HCT116 (cell line): Measurements from ENCODE around the gene ACOT7. TPM values are rescaled to one million over a fixed set of nuclear protein-coding genes. Genes with fewer than 3 reads are reported as not detected.

Experiments used
- ATAC-seq: fragments of 200-7000 bp; cut with Tn5 transposase; 2 replicates; pipeline ENCODE4 v1.9.1; 2020; ENCODE audit warnings: mild to moderate bottlenecking, moderate library complexity
- BruUV-seq: library from RNA; stranded (reverse); fragments of 400-500 nt; replicated peaks from 2 replicates; lab custom pipeline; 2021; lab: Mats Ljungman, UMichigan
- CTCF ChIA-PET: fragments of 300-600 bp; sonication (Branson Sonifier 250); formaldehyde crosslinking; loops from one replicate; lab custom pipeline; 2021; ENCODE audit warnings: antibody characterized with exemption; lab: Charles Lee
- POLR2A ChIA-PET: fragments of 300-600, 350-600 bp; sonication (Branson Sonifier 250); formaldehyde crosslinking; loops from one replicate; lab custom pipeline; 2021; ENCODE audit warnings: antibody characterized with exemption; lab: Charles Lee
- RAD21 ChIA-PET, 2 experiments: fragments of 300-600 bp; sonication (Branson Sonifier 250); formaldehyde crosslinking; loops; one replicate each; lab custom pipeline; 2023; ENCODE audit warnings: low total read pairs in 2 of 2; ENCODE audit not compliant: uncharacterized antibody in 2 of 2, unreplicated experiment in 2 of 2, low non-redundant PET in 1 of 2; lab: Charles Lee
- DNase-seq: peaks from one replicate; pipeline ENCODE4 v3.0.0-alpha.2; 2010; ENCODE audit warnings: low read depth, low spot score
- H2AFZ ChIP-seq: fragments of 200-600 bp; shearing (Covaris generic), sonication (generic); 2 replicates; pipeline ENCODE4 v1.6.1; 2017; ENCODE audit warnings: low read depth, mixed run types, mixed read lengths, antibody characterized with exemption, low read length; ENCODE audit not compliant: poor library complexity, severe bottlenecking
- H3K27ac ChIP-seq: 2 replicates; pipeline ENCODE4 v1.5.1; 2012; ENCODE audit warnings: low read depth, low read length
- H3K27me3 ChIP-seq: fragments of 200-600 bp; sonication (generic); 2 replicates; pipeline ENCODE4 v1.6.1; 2016; ENCODE audit warnings: mixed run types, low read length, mixed read lengths; ENCODE audit not compliant: insufficient read depth
- H3K36me3 ChIP-seq, 2 experiments: fragments of 200-500 bp in 1 of 2; fragments of 200-600 bp in 1 of 2; sonication (Bioruptor generic) in 1 of 2; sonication (generic) in 1 of 2; 2 replicates each; pipeline versions ENCODE4 v1.5.1 to v1.6.1; 2014 to 2016; ENCODE audit warnings: low read length in 2 of 2, inconsistent platforms in 1 of 2, mixed read lengths in 1 of 2, mixed run types in 1 of 2; ENCODE audit not compliant: insufficient read depth in 2 of 2, control insufficient read depth in 1 of 2
- H3K4me1 ChIP-seq, 2 experiments: fragments of 200-600 bp in 1 of 2; sonication (generic) in 1 of 2; 2 replicates each; pipeline versions ENCODE4 v1.5.1 to v1.6.1; 2012 to 2017; ENCODE audit warnings: low read length in 2 of 2, inconsistent platforms in 1 of 2, mild to moderate bottlenecking in 1 of 2, mixed read lengths in 1 of 2, mixed run types in 1 of 2, moderate library complexity in 1 of 2; ENCODE audit not compliant: insufficient read depth in 2 of 2, control insufficient read depth in 1 of 2
- H3K4me2 ChIP-seq: fragments of 200-600 bp; sonication (generic); 2 replicates; pipeline ENCODE4 v1.6.1; 2017; ENCODE audit warnings: mixed run types, low read length, mixed read lengths
- H3K4me3 ChIP-seq, 2 experiments: fragments of 200-600 bp in 1 of 2; sonication (generic) in 1 of 2; replicated peaks in 1 of 2; 2 replicates each; pipeline ENCODE4 v1.5.1; 2011 to 2016; ENCODE audit warnings: low read length in 2 of 2, control low read depth in 1 of 2, low read depth in 1 of 2, mild to moderate bottlenecking in 1 of 2, mixed read lengths in 1 of 2, mixed run types in 1 of 2
- H3K79me2 ChIP-seq: fragments of 200-600 bp; sonication (generic); 2 replicates; pipeline ENCODE4 v1.6.1; 2017; ENCODE audit warnings: mild to moderate bottlenecking, mixed run types, low read length, moderate library complexity, mixed read lengths; ENCODE audit not compliant: insufficient read depth
- H3K9ac ChIP-seq: fragments of 200-600 bp; sonication (generic); 2 replicates; pipeline ENCODE4 v1.6.1; 2016; ENCODE audit warnings: low read length, mixed read lengths
- H3K9me2 ChIP-seq: fragments of 200-600 bp; sonication (generic), shearing (Covaris generic); 2 replicates; pipeline ENCODE4 v1.6.1; 2017; ENCODE audit warnings: mixed run types, mild to moderate bottlenecking, moderate library complexity; ENCODE audit not compliant: insufficient read depth
- H3K9me3 ChIP-seq, 2 experiments: fragments of 200-500 bp in 1 of 2; fragments of 200-600 bp in 1 of 2; sonication (Bioruptor generic) in 1 of 2; sonication (generic) in 1 of 2; 2 replicates each; pipeline ENCODE4 v1.6.1; 2014 to 2017; ENCODE audit warnings: low read length in 2 of 2, mixed read lengths in 2 of 2, inconsistent platforms in 1 of 2, low read depth in 1 of 2, mild to moderate bottlenecking in 1 of 2, mixed run types in 1 of 2, moderate library complexity in 1 of 2; ENCODE audit not compliant: control insufficient read depth in 1 of 2, insufficient read depth in 1 of 2
- H4K20me1 ChIP-seq: fragments of 200-600 bp; sonication (generic), shearing (Covaris generic); 2 replicates; pipeline ENCODE4 v1.6.1; 2017; ENCODE audit warnings: mixed run types, mild to moderate bottlenecking, moderate library complexity; ENCODE audit not compliant: insufficient read depth
- CBX3 ChIP-seq: IDR thresholded peaks from 2 replicates; pipeline ENCODE4 v1.6.1; 2012; ENCODE audit warnings: low read depth
- CEBPB ChIP-seq: IDR thresholded peaks from 2 replicates; pipeline ENCODE4 v1.6.1; 2012; ENCODE audit warnings: low read depth
- CTCF ChIP-seq, 3 experiments: fragments of 200-600 bp in 1 of 3; sonication (generic) in 1 of 3; IDR thresholded peaks in 2 of 3; conservative IDR thresholded peaks in 1 of 3; 2 replicates each; pipeline ENCODE4 v1.5.1; 2012 to 2017; ENCODE audit warnings: low read depth in 2 of 3, low read length in 2 of 3, antibody characterized with exemption in 1 of 3, borderline replicate concordance in 1 of 3, control low read depth in 1 of 3, mild to moderate bottlenecking in 1 of 3, mixed read lengths in 1 of 3, mixed run types in 1 of 3, moderate library complexity in 1 of 3; ENCODE audit not compliant: insufficient read depth in 1 of 3
- EGR1 ChIP-seq: IDR thresholded peaks from 2 replicates; pipeline ENCODE4 v1.6.1; 2012; ENCODE audit warnings: low read depth
- ELF1 ChIP-seq: IDR thresholded peaks from 2 replicates; pipeline ENCODE4 v1.6.1; 2012; ENCODE audit warnings: low read depth, borderline replicate concordance
- EZH2 ChIP-seq: fragments of 200-600 bp; sonication (generic); IDR thresholded peaks from 2 replicates; pipeline ENCODE4 v1.6.1; 2017; ENCODE audit warnings: antibody characterized with exemption, mixed run types
- EZH2phosphoT487 ChIP-seq: fragments of 200-600 bp; IDR thresholded peaks from 2 replicates; pipeline ENCODE4 v1.6.1; 2018; ENCODE audit warnings: antibody characterized with exemption, borderline replicate concordance
- FOSL1 ChIP-seq: IDR thresholded peaks from 2 replicates; pipeline ENCODE4 v1.6.1; 2012; ENCODE audit warnings: low read depth
- JUND ChIP-seq: IDR thresholded peaks from 2 replicates; pipeline ENCODE4 v1.6.1; 2012
- MAX ChIP-seq: IDR thresholded peaks from 2 replicates; pipeline ENCODE4 v1.6.1; 2012
- POLR2A ChIP-seq: IDR thresholded peaks from 2 replicates; pipeline ENCODE4 v1.7.0; 2011; ENCODE audit warnings: borderline replicate concordance; ENCODE audit not compliant: insufficient read depth, insufficient read length; ENCODE audit errors: extremely low read depth
- POLR2AphosphoS5 ChIP-seq: IDR thresholded peaks from 2 replicates; pipeline ENCODE4 v1.6.1; 2011; ENCODE audit warnings: mild to moderate bottlenecking, low read depth, low read length, moderate library complexity
- REST ChIP-seq: IDR thresholded peaks from 2 replicates; pipeline ENCODE4 v1.6.1; 2012; ENCODE audit warnings: low read depth
- SIN3A ChIP-seq: IDR thresholded peaks from 2 replicates; pipeline ENCODE4 v1.6.1; 2012; ENCODE audit warnings: low read depth
- SP1 ChIP-seq: IDR thresholded peaks from 2 replicates; pipeline ENCODE4 v1.6.1; 2012; ENCODE audit warnings: low read depth
- SRF ChIP-seq: IDR thresholded peaks from 2 replicates; pipeline ENCODE4 v1.6.1; 2012; ENCODE audit warnings: low read depth
- YY1 ChIP-seq: IDR thresholded peaks from 2 replicates; pipeline ENCODE4 v1.6.1; 2011; ENCODE audit warnings: low read length, low read depth, moderate library complexity, mild to moderate bottlenecking; ENCODE audit not compliant: insufficient replicate concordance; ENCODE audit errors: extremely low read depth
- ZBTB33 ChIP-seq: IDR thresholded peaks from 2 replicates; pipeline ENCODE4 v1.6.1; 2011; ENCODE audit warnings: mild to moderate bottlenecking, low read length, moderate library complexity; ENCODE audit not compliant: insufficient replicate concordance; ENCODE audit errors: extremely low read depth
- ZFX ChIP-seq: fragments of 450-650 bp; IDR thresholded peaks from 2 replicates; pipeline ENCODE4 v1.6.1; 2017
- ZNF274 ChIP-seq: fragments of 200-500 bp; sonication (Bioruptor generic); IDR thresholded peaks from 2 replicates; pipeline ENCODE4 v1.6.1; 2014; ENCODE audit warnings: mild to moderate bottlenecking, low read depth, low read length, inconsistent platforms
- intact Hi-C: fragments of 100-400 bp; cut with micrococcal nuclease; formaldehyde crosslinking; loops from 2 replicates; pipeline ENCODE4 v1.10.0; 2022
- total RNA-seq: library from RNA; stranded (reverse); gene quantifications from one replicate; pipeline ENCODE4 v1.2.1, GENCODE V29; 2021; ENCODE audit not compliant: unreplicated experiment

The ACOT7 gene
- total RNA-seq, 1 experiment from 2014 or later = 162 TPM

- no peak for DNase-seq
- 0 out of 4 replicates have a peak, but pooled peaks cover 2 to 4% of the 10 kb centered on the region in 2 experiments for H3K36me3 ChIP-seq
- TF ChIP-seq JUND (no peak), ZBTB33 (no peak), ZNF274 (no peak), REST (no peak), SRF (no peak), POLR2A (no peak), CBX3 (no peak), EZH2 (no peak), ZFX (no peak), EZH2phosphoT487 (no peak), YY1 (no peak), MAX (no peak), SP1 (no peak), CTCF (IDR thresholded peaks at IDR 0.05 in 2 of 3, conservative IDR thresholded peaks at IDR 0.05 in 1 of 3; ENCODE audit: borderline replicate concordance in 1 of 3, insufficient read depth in 1 of 3, low read depth in 2 of 3, low read length in 2 of 3) (no peak), SIN3A (no peak), POLR2AphosphoS5 (no peak), CEBPB (no peak), EGR1 (no peak), FOSL1 (no peak), ELF1 (no peak)
- no TSS peak for BruUV-seq
- H3K9ac ChIP-seq = no peak overlapping the region
- no peak for ATAC-seq
- no peak overlapping the region for H3K4me3 ChIP-seq
- POLR2A ChIA-PET = no interaction called here
- no peaks in the 10 kb centered on the region for H4K20me1 ChIP-seq
- no peaks in the 10 kb centered on the region for H3K4me1 ChIP-seq
- no peak overlapping the region for H2AFZ ChIP-seq
- RAD21 ChIA-PET = no interaction called here
- intact Hi-C loops = no loop called here
- no peaks in the 10 kb centered on the region for H3K9me2 ChIP-seq
- H3K79me2 ChIP-seq = no peaks in the 10 kb centered on the region
- CTCF ChIA-PET = no interaction called here
- no peaks in the 10 kb centered on the region for H3K27me3 ChIP-seq
- H3K9me3 ChIP-seq = peaks cover 0 to 3% of the 10 kb centered on the region in 2 experiments; a peak in 2 of 4 replicates
- no peak overlapping the region for H3K4me2 ChIP-seq
- H3K27ac ChIP-seq = no peak overlapping the region
These were observed 86.5 kb downstream of the ACOT7 start for GRCh38 chr1:6307099-6307498.
